Heart left ventricle (tissue), 13 donors: ENCODE data around the gene ACSL1.

Source experiments
- POLR2A ChIP-seq, 2 donors: fragments of 450-650 bp; IDR thresholded peaks; one replicate each; pipeline ENCODE4 v1.6.1; 2017; ENCODE audit warnings: antibody characterized with exemption in 2 of 2, mild to moderate bottlenecking in 2 of 2, moderate library complexity in 2 of 2
- TF ChIP-seq, protein P1 (sequence below), 12 donors: fragments of 200-600 bp; sonication (generic) in 4 of 12; IDR thresholded peaks; one replicate each; pipeline versions ENCODE4 v1.5.0 to v1.8.0; 2018 to 2022; ENCODE audit warnings: antibody characterized with exemption in 12 of 12, mild to moderate bottlenecking in 5 of 12
- donor health status: ischemic (EF 13 %, LVEDD 7.1; RV severe dilation, severe dysfunction).
- donor health status: DM: no; HTN: yes; CAD: no.
- donor health status: DM: no; HTN: no; CAD: no.
- donor health status: ischemic (EF 25% LVEDD 6.9; RV normal size, moderate dysfunction).
- donor health status: ischemic (EF 25% LVEDD 5.7; RV mildly dilated, moderate dysfunction).
- donor health status: ischemic (EF 35%, LVEDD 5.7; RV mildly dilated, moderate dysfunction).
- donor health status: nonischemic (EF 11% LVEDD 7.7; RV severe dilation, severe dysfunction).
- donor health status: DM: yes; HTN: yes; CAD: no.
- donor health status: PGD.
- donor health status: ischemic (EF 29% LVEDD 5.4; RV normal size, mild dysfunction).
- donor health status: nonischemic (EF 23%, LVEDD 6.1; RV moderate dilation, normal function).

DNA sequence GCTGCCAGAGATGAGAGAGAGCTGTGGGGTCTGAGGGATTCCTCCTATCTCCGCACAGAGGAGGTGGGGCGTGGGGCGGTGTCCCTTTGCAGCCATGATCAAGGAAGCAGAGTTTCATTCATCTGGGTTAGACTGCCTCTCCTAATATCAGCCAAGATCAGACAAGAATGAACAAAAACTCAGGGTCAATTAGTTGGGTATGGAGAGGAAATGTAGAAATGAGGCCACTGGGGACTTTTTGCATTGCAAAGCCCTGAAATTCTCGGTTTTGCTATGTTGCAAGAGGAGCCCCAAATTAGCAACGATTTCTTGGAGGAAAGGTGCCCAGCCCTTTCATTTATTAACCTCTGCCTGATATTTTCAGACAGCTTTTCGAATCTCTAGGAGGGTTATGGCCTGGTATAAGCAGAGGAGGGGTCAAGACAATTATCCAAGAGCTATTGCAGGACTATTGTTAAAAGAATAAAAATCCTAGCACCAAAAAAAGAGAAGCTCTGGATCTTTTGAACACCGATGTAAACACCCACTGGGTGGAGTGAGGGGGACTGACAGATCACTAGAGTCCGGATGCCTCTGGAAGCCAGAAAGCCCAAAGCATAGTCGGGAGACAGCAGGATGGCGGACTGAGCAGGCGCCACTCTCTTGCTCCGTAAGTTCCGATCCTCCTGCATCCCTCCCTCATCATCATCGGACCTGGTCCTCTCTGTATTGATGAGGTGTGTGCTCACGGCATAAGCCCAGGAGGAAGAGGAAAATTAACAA lies 34.4 kb upstream of the ACSL1 start:
- TF ChIP-seq POLR2A (IDR thresholded peaks at IDR 0.05) = no peak
- TF ChIP-seq, protein P1, sequence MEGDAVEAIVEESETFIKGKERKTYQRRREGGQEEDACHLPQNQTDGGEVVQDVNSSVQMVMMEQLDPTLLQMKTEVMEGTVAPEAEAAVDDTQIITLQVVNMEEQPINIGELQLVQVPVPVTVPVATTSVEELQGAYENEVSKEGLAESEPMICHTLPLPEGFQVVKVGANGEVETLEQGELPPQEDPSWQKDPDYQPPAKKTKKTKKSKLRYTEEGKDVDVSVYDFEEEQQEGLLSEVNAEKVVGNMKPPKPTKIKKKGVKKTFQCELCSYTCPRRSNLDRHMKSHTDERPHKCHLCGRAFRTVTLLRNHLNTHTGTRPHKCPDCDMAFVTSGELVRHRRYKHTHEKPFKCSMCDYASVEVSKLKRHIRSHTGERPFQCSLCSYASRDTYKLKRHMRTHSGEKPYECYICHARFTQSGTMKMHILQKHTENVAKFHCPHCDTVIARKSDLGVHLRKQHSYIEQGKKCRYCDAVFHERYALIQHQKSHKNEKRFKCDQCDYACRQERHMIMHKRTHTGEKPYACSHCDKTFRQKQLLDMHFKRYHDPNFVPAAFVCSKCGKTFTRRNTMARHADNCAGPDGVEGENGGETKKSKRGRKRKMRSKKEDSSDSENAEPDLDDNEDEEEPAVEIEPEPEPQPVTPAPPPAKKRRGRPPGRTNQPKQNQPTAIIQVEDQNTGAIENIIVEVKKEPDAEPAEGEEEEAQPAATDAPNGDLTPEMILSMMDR (IDR thresholded peaks at IDR 0.05) = no peak
